ENCODE measurements around the gene ZNF165.
A peak's percentile ranks its signal among the peaks of the same experiment; 100 is the strongest.

ZNF165 gene

GRCh38 chr6:28124350-28124970 lies 44.1 kb downstream of the ZNF165 start, which contains the start of gene ZSCAN16:
Gene ZSCAN16 (plus strand): TSS chr6:28124609. CDS start chr6:28125444, 835 bp downstream.
- peak; percentile 40 to 52 (median 46) for DNase-seq

- no peak for DNase-seq
Measured at GRCh38 chr6:28124971-28125353, 44.6 kb downstream of the ZNF165 start.

- DNase-seq = no peak
Measured at GRCh38 chr6:28125401-28125800, 45.0 kb downstream of the ZNF165 start.

- no peak for DNase-seq
Measured at GRCh38 chr6:28134015-28134414, 53.6 kb downstream of the ZNF165 start.

- DNase-seq = no peak
Measured at GRCh38 chr6:28134716-28135115, 54.3 kb downstream of the ZNF165 start.

GRCh38 chr6:28135393-28135792 lies 55.0 kb downstream of the ZNF165 start:
- DNase-seq = no peak

GRCh38 chr6:28136585-28137504 lies 56.5 kb downstream of the ZNF165 start:
- DNase-seq = peak; percentile 52 to 63 (median 58)

- no peak for DNase-seq
Measured at GRCh38 chr6:28137505-28137981, 57.2 kb downstream of the ZNF165 start.

Measured in activated CD4-positive, CD25-positive, alpha-beta regulatory T cell (primary cell).